DMS 273 (cell line): Measurements from ENCODE around the gene TREML4.
A peak's percentile ranks its signal among the peaks of the same experiment; 100 is the strongest.
"Not testable (repeated sequence)": the region's sequence is repeated elsewhere in the genome, so short reads cannot be mapped to it uniquely, and the experiment has no call there.

Experiments
- DNase-seq: peaks from one replicate; lab custom pipeline; 2025; ENCODE audit not compliant: unreplicated experiment; lab: John Stamatoyannopoulos, UW

Gene TREML4

GRCh38 chr6:41204156-41204555 lies 24.0 kb upstream of the TREML4 start:
- DNase-seq, result no peak

GRCh38 chr6:41208439-41209106 lies 19.6 kb upstream of the TREML4 start:
- DNase-seq, result no peak

- DNase-seq, result no peak
Measured at GRCh38 chr6:41209547-41210320, 18.4 kb upstream of the TREML4 start.

GRCh38 chr6:41214559-41215238 lies 13.4 kb upstream of the TREML4 start:
- DNase-seq, result no peak

- DNase-seq, result no peak
Measured at GRCh38 chr6:41215777-41216176, 12.4 kb upstream of the TREML4 start.

GRCh38 chr6:41216616-41217015 lies 11.5 kb upstream of the TREML4 start:
- peak; percentile 2 for DNase-seq

GRCh38 chr6:41222045-41222444 lies 6.1 kb upstream of the TREML4 start:
- DNase-seq, result no peak

- DNase-seq, result no peak
Measured at GRCh38 chr6:41222513-41222912, 5.6 kb upstream of the TREML4 start.

GRCh38 chr6:41224800-41225199 lies 3.3 kb upstream of the TREML4 start:
- no peak for DNase-seq

GRCh38 chr6:41226752-41227151 lies 1.4 kb upstream of the TREML4 start:
- DNase-seq, result no peak

GRCh38 chr6:41228616-41229015 lies 467 bp downstream of the TREML4 start:
- no peak for DNase-seq

GRCh38 chr6:41229721-41230120 lies 1.6 kb downstream of the TREML4 start:
- no peak for DNase-seq

- no peak for DNase-seq
Measured at GRCh38 chr6:41231246-41231645, 3.1 kb downstream of the TREML4 start.

- DNase-seq, result no peak
Measured at GRCh38 chr6:41232667-41233066, 4.5 kb downstream of the TREML4 start.

GRCh38 chr6:41236276-41236675 lies 8.1 kb downstream of the TREML4 start:
- no peak for DNase-seq

- DNase-seq, result no peak
Measured at GRCh38 chr6:41237128-41237527, 9.0 kb downstream of the TREML4 start.

GRCh38 chr6:41239467-41240159 lies 11.5 kb downstream of the TREML4 start:
- no peak for DNase-seq

GRCh38 chr6:41246529-41246928 lies 18.4 kb downstream of the TREML4 start:
- DNase-seq, result not testable (repeated sequence)

GRCh38 chr6:41247288-41247865 lies 19.2 kb downstream of the TREML4 start:
- no peak for DNase-seq

- no peak for DNase-seq
Measured at GRCh38 chr6:41247882-41248705, 19.9 kb downstream of the TREML4 start.
